ENCODE data around the gene PRODH2. TPM values are rescaled to one million over a fixed set of nuclear protein-coding genes. Genes with fewer than 3 reads are reported as not detected.

The PRODH2 gene
- total and polyA plus RNA-seq, 12 donors = 0.07 to 0.46 TPM; not detected in 10

GRCh38 chr19:35860436-35860817 is 47.8 kb upstream of the PRODH2 start:
- WGBS, 4 donors = 16 to 32% (median 19%) methylated on average over 1 to 24 of the region's 24 CpGs

GRCh38 chr19:35859414-35859813 is 46.8 kb upstream of the PRODH2 start:
- intact Hi-C loops (cut with DNase I) = no loop called here
- Histone ChIP-seq H3K36me3 (replicated peaks in 1 of 2) (no peaks in the 10 kb centered on the region), H3K9me3 (replicated peaks in 1 of 3) (no peaks in the 10 kb centered on the region), H3K27me3 (peaks cover 35% of the 10 kb centered on the region), H3K4me1 (replicated peaks in 1 of 2) (peaks cover 0 to 7% of the 10 kb centered on the region in 2 donors), H3K4me3 (no peak overlapping the region), H3K27ac (no peak overlapping the region)
- WGBS, 4 donors = 69 to 80% (median 75%) methylated on average over 3 to 4 of the region's 4 CpGs
- no peak for DNase-seq
- TF ChIP-seq CTCF (IDR thresholded peaks at IDR 0.05) = no peak
- no peak for TF ChIP-seq POLR2A (IDR thresholded peaks at IDR 0.05)

More at GRCh38 chr19:35860436-35860817, 47.8 kb upstream of the PRODH2 start:
- Histone ChIP-seq H3K4me1 (replicated peaks in 1 of 2) (peaks cover 0 to 7% of the 10 kb centered on the region in 2 donors), H3K36me3 (replicated peaks in 1 of 2) (no peaks in the 10 kb centered on the region), H3K27me3 (peaks cover 35% of the 10 kb centered on the region), H3K9me3 (replicated peaks in 1 of 3) (no peaks in the 10 kb centered on the region), H3K4me3 (no peak overlapping the region), H3K27ac (no peak overlapping the region)
- DNase-seq = no peak
- intact Hi-C loops (cut with DNase I) = no loop called here
- TF ChIP-seq POLR2A (IDR thresholded peaks at IDR 0.05) (no peak), CTCF (IDR thresholded peaks at IDR 0.05) (no peak)

GRCh38 chr19:35858311-35858710 is 45.7 kb upstream of the PRODH2 start:
- Histone ChIP-seq H3K36me3 (replicated peaks in 1 of 2) (no peaks in the 10 kb centered on the region), H3K4me1 (replicated peaks in 1 of 2) (peaks cover 0 to 7% of the 10 kb centered on the region in 2 donors), H3K9me3 (replicated peaks in 1 of 3) (no peaks in the 10 kb centered on the region), H3K27me3 (peaks cover 42% of the 10 kb centered on the region), H3K4me3 (no peak overlapping the region), H3K27ac (no peak overlapping the region)
- 84 to 92% (median 89%) methylated on average over 2 to 6 of the region's 6 CpGs for WGBS, 4 donors
- TF ChIP-seq POLR2A (IDR thresholded peaks at IDR 0.05) (no peak), CTCF (IDR thresholded peaks at IDR 0.05) (no peak)
- intact Hi-C loops (cut with DNase I) = no loop called here
- DNase-seq = no peak

- TF ChIP-seq CTCF (IDR thresholded peaks at IDR 0.05) (no peak), POLR2A (IDR thresholded peaks at IDR 0.05) (no peak)
- DNase-seq = no peak
- H3K4me3 ChIP-seq = peak within 1 kb of the TSS in 2 of 4 donors; percentile 20 to 52
- intact Hi-C loops (cut with DNase I) = no loop called here
- H3K4me1 ChIP-seq (replicated peaks in 1 of 2) = peaks cover 0 to 7% of the 10 kb centered on the region in 2 donors
- WGBS, 4 donors = 0 to 2% (median 2%) methylated on average over 9 to 42 of the region's 42 CpGs
- H3K27ac ChIP-seq = no peak within 1 kb of the TSS
- H3K36me3 ChIP-seq (replicated peaks in 1 of 2) = no peaks in the 10 kb centered on the region
- H3K27me3 ChIP-seq = peaks cover 48% of the 10 kb centered on the region
- H3K9me3 ChIP-seq (replicated peaks in 1 of 3) = no peaks in the 10 kb centered on the region
Measured at GRCh38 chr19:35856546-35857149, 44.0 kb upstream of the PRODH2 start, which contains the start of gene KIRREL2. Gene KIRREL2 (plus strand): TSS chr19:35856911. CDS start chr19:35857120, 209 bp downstream.
